ENCODE results near the gene APLP2.

DNA sequence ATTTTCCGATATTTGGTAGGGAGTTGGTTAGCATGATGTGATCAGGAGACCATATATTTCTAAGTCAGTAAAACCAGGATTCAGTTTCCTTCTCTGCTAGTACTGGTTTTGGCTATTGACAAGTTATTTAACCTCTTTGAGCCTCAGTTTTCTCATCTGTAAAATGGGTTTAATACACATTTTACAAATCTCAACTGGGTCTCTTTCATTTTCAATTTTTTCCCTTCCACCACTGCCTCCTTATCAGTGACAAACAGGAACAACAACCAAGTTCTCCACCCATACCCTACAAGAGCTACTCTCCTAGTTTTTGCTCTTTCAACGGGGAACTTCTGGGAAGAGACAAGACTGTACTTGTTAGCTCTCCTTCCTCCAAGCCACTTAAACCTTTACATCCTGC lies 6.2 kb upstream of the APLP2 start:
- TF ChIP-seq, protein P1, sequence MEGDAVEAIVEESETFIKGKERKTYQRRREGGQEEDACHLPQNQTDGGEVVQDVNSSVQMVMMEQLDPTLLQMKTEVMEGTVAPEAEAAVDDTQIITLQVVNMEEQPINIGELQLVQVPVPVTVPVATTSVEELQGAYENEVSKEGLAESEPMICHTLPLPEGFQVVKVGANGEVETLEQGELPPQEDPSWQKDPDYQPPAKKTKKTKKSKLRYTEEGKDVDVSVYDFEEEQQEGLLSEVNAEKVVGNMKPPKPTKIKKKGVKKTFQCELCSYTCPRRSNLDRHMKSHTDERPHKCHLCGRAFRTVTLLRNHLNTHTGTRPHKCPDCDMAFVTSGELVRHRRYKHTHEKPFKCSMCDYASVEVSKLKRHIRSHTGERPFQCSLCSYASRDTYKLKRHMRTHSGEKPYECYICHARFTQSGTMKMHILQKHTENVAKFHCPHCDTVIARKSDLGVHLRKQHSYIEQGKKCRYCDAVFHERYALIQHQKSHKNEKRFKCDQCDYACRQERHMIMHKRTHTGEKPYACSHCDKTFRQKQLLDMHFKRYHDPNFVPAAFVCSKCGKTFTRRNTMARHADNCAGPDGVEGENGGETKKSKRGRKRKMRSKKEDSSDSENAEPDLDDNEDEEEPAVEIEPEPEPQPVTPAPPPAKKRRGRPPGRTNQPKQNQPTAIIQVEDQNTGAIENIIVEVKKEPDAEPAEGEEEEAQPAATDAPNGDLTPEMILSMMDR (conservative IDR thresholded peaks at IDR 0.05): no peak
- no peak for TF ChIP-seq EZH2 (IDR thresholded peaks at IDR 0.05; ENCODE audit: low read depth)

Measured in PC-9 (cell line).